GM23338 (cell line): ENCODE data around the gene RNF5.

Experiments used
- CTCF ChIP-seq, 2 experiments: fragments of 200-600 bp in 1 of 2; sonication (generic) in 1 of 2; conservative IDR thresholded peaks; 2 replicates each; pipeline versions ENCODE4 v1.5.1 to v1.6.1; 2016 to 2017; ENCODE audit warnings: antibody characterized with exemption in 2 of 2, low read depth in 2 of 2, mild to moderate bottlenecking in 2 of 2, moderate library complexity in 1 of 2
- EZH2 ChIP-seq: fragments of 200-600 bp; sonication (generic); IDR thresholded peaks from one replicate; pipeline ENCODE4 v1.8.0; 2017; ENCODE audit warnings: antibody characterized with exemption, mild to moderate bottlenecking, low read depth; ENCODE audit not compliant: unreplicated experiment
- EZH2phosphoT487 ChIP-seq: fragments of 200-600 bp; sonication (generic); IDR thresholded peaks from one replicate; pipeline ENCODE4 v1.8.1; 2018; ENCODE audit warnings: antibody characterized with exemption; ENCODE audit not compliant: unreplicated experiment
- JUNB ChIP-seq: IDR thresholded peaks from one replicate; pipeline ENCODE4 v1.6.1; 2016; ENCODE audit warnings: antibody characterized with exemption; ENCODE audit not compliant: unreplicated experiment
- NANOG ChIP-seq: IDR thresholded peaks from 2 replicates; pipeline ENCODE4 v1.6.1; 2016; ENCODE audit warnings: antibody characterized with exemption, borderline replicate concordance
- POLR2AphosphoS5 ChIP-seq: IDR thresholded peaks from 2 replicates; pipeline ENCODE4 v1.6.1; 2016; ENCODE audit warnings: antibody characterized with exemption, low read depth
- REST ChIP-seq: IDR thresholded peaks from one replicate; pipeline ENCODE4 v1.6.1; 2018; ENCODE audit warnings: antibody characterized with exemption; ENCODE audit not compliant: unreplicated experiment
- ZNF331 ChIP-seq: fragments of 250-450 bp; sonication (Bioruptor Pico); IDR thresholded peaks from 2 replicates; pipeline ENCODE4 v1.5.0; 2020; ENCODE audit warnings: low read depth, mild to moderate bottlenecking, moderate library complexity
- TF ChIP-seq, protein P1 (sequence below): IDR thresholded peaks from 2 replicates; pipeline ENCODE4 v1.6.1; 2016; ENCODE audit warnings: antibody characterized with exemption

DNA sequence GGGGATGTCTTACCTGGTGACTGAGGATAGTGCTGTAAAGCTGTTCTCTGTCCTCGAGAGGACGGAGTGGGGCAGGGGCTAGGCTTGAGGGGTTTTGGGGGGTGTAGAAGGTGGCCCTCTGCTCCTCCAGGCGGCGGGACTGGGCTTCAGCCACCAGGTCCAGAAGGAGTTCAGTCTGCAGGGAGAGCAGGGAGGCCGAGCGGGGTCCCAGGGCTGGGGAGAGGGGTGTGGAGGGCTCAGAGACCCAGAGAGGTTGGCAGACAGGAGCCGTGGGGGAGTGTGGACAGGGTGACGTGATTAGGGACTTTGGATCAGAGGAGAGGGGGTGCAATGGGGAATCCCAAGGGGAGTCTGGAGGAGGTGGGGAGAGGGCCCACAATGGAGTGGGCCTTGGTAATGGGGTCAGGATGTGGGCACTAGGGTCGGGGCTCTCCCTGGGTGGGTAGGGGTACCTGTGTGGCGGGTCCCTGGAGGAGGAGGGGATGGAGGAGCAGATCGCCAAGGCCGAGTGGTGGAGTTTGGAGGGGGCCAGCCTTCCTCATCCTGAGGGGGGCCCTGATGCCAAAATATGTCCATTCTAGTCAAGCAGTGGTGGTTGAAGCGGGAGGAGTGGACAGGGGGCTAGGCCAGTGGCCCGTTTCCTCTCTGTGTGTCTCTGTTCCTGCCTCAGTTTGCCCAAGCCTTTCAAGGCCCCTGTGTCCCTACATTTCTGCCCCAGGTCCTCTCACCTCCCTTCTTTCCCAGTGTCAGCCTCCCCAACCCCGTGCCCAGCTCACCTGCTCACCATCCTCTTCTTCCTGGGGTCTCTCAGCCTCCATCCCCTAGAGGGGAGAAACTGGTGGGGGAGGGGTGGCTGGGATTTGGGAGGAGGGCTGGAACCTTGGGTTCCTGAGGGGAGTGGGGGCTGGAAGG, 13.7 kb downstream of the RNF5 start:
- no peak for TF ChIP-seq CTCF (conservative IDR thresholded peaks at IDR 0.05; ENCODE audit: low read depth in 2 of 2)
- TF ChIP-seq POLR2AphosphoS5: no peak
- TF ChIP-seq, protein P1, sequence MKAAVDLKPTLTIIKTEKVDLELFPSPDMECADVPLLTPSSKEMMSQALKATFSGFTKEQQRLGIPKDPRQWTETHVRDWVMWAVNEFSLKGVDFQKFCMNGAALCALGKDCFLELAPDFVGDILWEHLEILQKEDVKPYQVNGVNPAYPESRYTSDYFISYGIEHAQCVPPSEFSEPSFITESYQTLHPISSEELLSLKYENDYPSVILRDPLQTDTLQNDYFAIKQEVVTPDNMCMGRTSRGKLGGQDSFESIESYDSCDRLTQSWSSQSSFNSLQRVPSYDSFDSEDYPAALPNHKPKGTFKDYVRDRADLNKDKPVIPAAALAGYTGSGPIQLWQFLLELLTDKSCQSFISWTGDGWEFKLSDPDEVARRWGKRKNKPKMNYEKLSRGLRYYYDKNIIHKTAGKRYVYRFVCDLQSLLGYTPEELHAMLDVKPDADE: no peak
- no peak for TF ChIP-seq ZNF331
- TF ChIP-seq REST: no peak
- TF ChIP-seq NANOG: no peak
- no peak for TF ChIP-seq EZH2
- no peak for TF ChIP-seq EZH2phosphoT487
- TF ChIP-seq JUNB: no peak
